K562 (cell line): ENCODE results near the gene ZFP64. TPM values are rescaled to one million over a fixed set of nuclear protein-coding genes. Genes with fewer than 3 reads are reported as not detected.
A peak's percentile ranks its signal among the peaks of the same experiment; 100 is the strongest.

ENCODE experiments used
- ATAC-seq: fragments of 200-7000 bp; cut with Tn5 transposase; 3 replicates; pipeline ENCODE4 v1.9.1; 2020; ENCODE audit warnings: moderate library complexity
- BruUV-seq: library from RNA; stranded (reverse); fragments of 400-500 nt; replicated peaks from 2 replicates; lab custom pipeline; 2021; lab: Mats Ljungman, UMichigan
- CTCF ChIA-PET: fragments of 300-600 bp; formaldehyde crosslinking; extraction: SDS; loops from one replicate; lab custom pipeline; 2021; ENCODE audit warnings: low intra/inter-chr PET ratio; lab: Yijun Ruan, JAX
- POLR2A ChIA-PET: fragments of 300-600, 350-650 bp; sonication (Branson Sonifier 250); formaldehyde crosslinking; extraction: SDS; loops from one replicate; lab custom pipeline; 2021; ENCODE audit warnings: antibody characterized with exemption, inconsistent platforms; lab: Yijun Ruan, JAX
- DNase-seq, 4 experiments: peaks; one replicate each; pipeline versions ENCODE4 v3.0.0 to v3.0.0-alpha.2; 2011 to 2018; ENCODE audit warnings: low spot score in 3 of 4, mixed read lengths in 3 of 4; ENCODE audit errors: extremely low read depth in 1 of 4
- FAIRE-seq: peaks from 2 replicates; lab custom pipeline; 2011; peaks lifted over from hg19 to GRCh38; lab: Jason Lieb, UNC
- H2AFZ ChIP-seq: 2 replicates; pipeline ENCODE4 v1.6.0; 2011; ENCODE audit warnings: low read depth, low read length, control low read depth, inconsistent platforms
- H3K27ac ChIP-seq: fragments of 200-600 bp; 3 replicates; pipeline ENCODE4 v1.8.0; 2011; ENCODE audit warnings: low read depth, mild to moderate bottlenecking, control low read depth, inconsistent platforms, low read length, moderate library complexity, mixed read lengths; ENCODE audit errors: extremely low read depth
- H3K27me3 ChIP-seq, 2 experiments: fragments of 300-600 bp in 1 of 2; 2 replicates in 1 of 2; 3 replicates in 1 of 2; pipeline versions ENCODE4 v1.6.0 to v1.8.0; 2011; ENCODE audit warnings: inconsistent platforms in 2 of 2, low read length in 2 of 2, mild to moderate bottlenecking in 1 of 2, mixed read lengths in 1 of 2, moderate library complexity in 1 of 2; ENCODE audit not compliant: control insufficient read depth in 2 of 2, insufficient read depth in 2 of 2
- H3K36me3 ChIP-seq: fragments of 300-600 bp; 3 replicates; pipeline ENCODE4 v1.8.0; 2011; ENCODE audit warnings: mild to moderate bottlenecking, low read length, inconsistent platforms; ENCODE audit not compliant: control insufficient read depth, insufficient read depth
- H3K4me1 ChIP-seq, 2 experiments: fragments of 200-600 bp in 1 of 2; replicated peaks in 1 of 2; 2 replicates in 1 of 2; 3 replicates in 1 of 2; pipeline versions ENCODE4 v1.5.1 to v1.8.0; 2011; ENCODE audit warnings: inconsistent platforms in 2 of 2, low read length in 2 of 2, mild to moderate bottlenecking in 1 of 2, mixed read lengths in 1 of 2, moderate library complexity in 1 of 2; ENCODE audit not compliant: control insufficient read depth in 2 of 2, insufficient read depth in 2 of 2
- H3K4me2 ChIP-seq: 2 replicates; pipeline ENCODE4 v1.6.1; 2011; ENCODE audit warnings: low read length, control low read depth, inconsistent platforms, mixed read lengths; ENCODE audit not compliant: insufficient read depth
- H3K4me3 ChIP-seq: fragments of 200-600 bp; sonication (generic), shearing (Covaris generic); 2 replicates; pipeline ENCODE4 v1.5.1; 2016; ENCODE audit warnings: control low read depth, inconsistent platforms
- H3K79me2 ChIP-seq: fragments of 200-600 bp; 3 replicates; pipeline ENCODE4 v1.8.0; 2011; ENCODE audit warnings: low read length, inconsistent platforms; ENCODE audit not compliant: control insufficient read depth, insufficient read depth
- H3K9ac ChIP-seq, 2 experiments: 2 replicates each; pipeline versions ENCODE4 v1.6.0 to v1.6.1; 2011; ENCODE audit warnings: low read depth in 2 of 2, low read length in 2 of 2, control low read depth in 1 of 2, inconsistent platforms in 1 of 2, mild to moderate bottlenecking in 1 of 2, mixed read lengths in 1 of 2; ENCODE audit not compliant: insufficient read depth in 1 of 2
- H3K9me1 ChIP-seq: one replicate; pipeline ENCODE4 v1.6.0; 2011; ENCODE audit warnings: inconsistent platforms, mild to moderate bottlenecking, low read length, moderate library complexity; ENCODE audit not compliant: control insufficient read depth, insufficient read depth
- H3K9me3 ChIP-seq: replicated peaks from 2 replicates; pipeline ENCODE4 v1.5.1; 2011; ENCODE audit warnings: low read depth, low read length, inconsistent platforms; ENCODE audit not compliant: control insufficient read depth, insufficient read depth
- H4K20me1 ChIP-seq: replicated peaks from 2 replicates; pipeline ENCODE4 v1.6.1; 2011; ENCODE audit warnings: low read length, inconsistent platforms, mixed read lengths; ENCODE audit not compliant: control insufficient read depth, insufficient read depth
- C11orf30 ChIP-seq: fragments of 450-650 bp; IDR thresholded peaks from 2 replicates; pipeline ENCODE4 v1.6.1; 2016; ENCODE audit warnings: low read depth, mild to moderate bottlenecking
- CHCHD3 ChIP-seq: fragments of 250-450 bp; sonication (Bioruptor Pico); IDR thresholded peaks from 2 replicates; pipeline ENCODE4 v2.1.2; 2022; ENCODE audit warnings: mild to moderate bottlenecking
- CREB1 ChIP-seq, 2 experiments: sonication (generic) in 1 of 2; formaldehyde crosslinking in 1 of 2; IDR thresholded peaks; 2 replicates each; pipeline versions ENCODE4 v1.6.1 to v1.8.0; 2012 to 2022; ENCODE audit warnings: inconsistent platforms in 1 of 2, mild to moderate bottlenecking in 1 of 2, missing genetic modification reagents in 1 of 2, moderate library complexity in 1 of 2
- MAFF ChIP-seq: IDR thresholded peaks from 2 replicates; pipeline ENCODE4 v1.6.1; 2012; ENCODE audit warnings: low read length, improper control_type of control experiment
- MAFG ChIP-seq: fragments of 450-650 bp; conservative IDR thresholded peaks from 2 replicates; pipeline ENCODE4 v1.6.1; 2016; ENCODE audit warnings: missing genetic modification characterization, missing compliant biosample characterization
- MAFK ChIP-seq: IDR thresholded peaks from 2 replicates; pipeline ENCODE4 v1.6.1; 2011; ENCODE audit warnings: low read length, improper control_type of control experiment
- ZNF316 ChIP-seq: fragments of 450-650 bp; IDR thresholded peaks from 2 replicates; pipeline ENCODE4 v1.6.1; 2016
- ZNF75A ChIP-seq: fragments of 450-650 bp; formaldehyde crosslinking; IDR thresholded peaks from 2 replicates; pipeline ENCODE4 v1.4.0; 2020; ENCODE audit warnings: mild to moderate bottlenecking
- WGBS: fragments of 100-300 bp; shearing (Covaris generic); methylation state at CpG from one replicate; pipeline ENCODE4 v1.1.6; 2016; ENCODE audit warnings: low coverage, mixed read lengths; ENCODE audit not compliant: insufficient coverage; ENCODE audit errors: missing lambda C conversion rate; 5-methylcytosine and 5-hydroxymethylcytosine counted together
- in situ Hi-C: fragments of 300-500 bp; cut with MboI; formaldehyde crosslinking; loops from 4 replicates; pipeline ENCODE4 v1.15.0; 2018; ENCODE audit warnings: inconsistent platforms, mixed read lengths
- intact Hi-C: fragments of 100-400 bp; cut with micrococcal nuclease; formaldehyde crosslinking; loops from 2 replicates; pipeline ENCODE4 v1.14.2; 2022
- polyA plus RNA-seq, 8 experiments: library from polyadenylated mRNA; depleted of rRNA in 4 of 8; stranded (reverse) in 5 of 8; unstranded in 3 of 8; fragments of >200 nt; fragmentation: Nextera tagmentation in 2 of 8; fragmentation: Illumina TruSeq in 1 of 8; extraction: Ambion mirVana in 2 of 8; extraction: Trizol in 1 of 8; gene quantifications; 2 replicates each; pipeline versions ENCODE4 v1.2.1 to v1.2.3, GENCODE V29; 2011 to 2014; ENCODE audit warnings: inconsistent platforms in 1 of 8, missing spikeins in 1 of 8
- total RNA-seq, 7 experiments: library from RNA; depleted of rRNA in 6 of 7; stranded (reverse); fragments of >200 nt in 6 of 7; fragmentation: Illumina TruSeq in 2 of 7; extraction: Trizol in 2 of 7; gene quantifications; 2 replicates each; pipeline versions ENCODE4 v1.2.1 to v1.2.3, GENCODE V29; 2011 to 2021; ENCODE audit warnings: low replicate concordance in 1 of 7

ZFP64 gene
- total and polyA plus RNA-seq, 9 of the 15 experiments (the other 6 are each of a cell fraction or from before 2014, with no cell fraction given), result 1.4 to 13.4 (median 7.0) TPM

DNA sequence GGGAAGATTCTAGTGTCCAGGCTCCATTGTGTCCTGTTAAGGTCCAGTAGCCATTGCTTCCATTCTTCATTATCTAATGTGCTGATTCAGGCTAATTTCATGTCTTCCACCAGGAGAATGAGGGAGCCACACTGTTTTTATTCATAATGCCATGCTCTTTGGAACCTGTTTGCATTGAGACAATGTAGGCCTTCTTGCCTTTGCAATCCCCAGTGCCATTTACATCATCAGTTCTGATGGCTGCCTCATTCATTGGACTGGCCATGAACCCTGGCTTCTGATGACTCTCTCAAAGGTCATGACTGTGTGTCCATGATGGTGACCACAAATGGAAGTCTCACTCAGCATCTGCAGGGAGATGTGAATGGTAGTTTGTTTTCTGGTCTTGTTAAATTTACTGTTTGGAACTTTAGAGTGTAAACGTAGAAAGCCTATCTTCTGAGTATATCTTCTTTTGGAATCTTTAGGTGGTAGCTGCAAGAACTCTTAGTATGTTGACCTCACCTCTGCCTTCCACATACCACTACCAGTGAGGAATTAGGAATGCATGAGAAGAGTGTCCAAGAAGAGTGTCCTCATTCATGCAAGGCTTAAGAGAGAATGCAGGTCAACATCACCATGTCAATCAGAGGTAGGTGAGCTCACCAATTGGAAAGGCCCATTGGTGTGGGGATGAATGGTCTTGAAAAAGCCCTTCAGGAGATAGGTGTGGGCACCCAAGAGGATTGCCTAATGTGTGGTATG is 42.9 kb upstream of the ZFP64 start:
- Histone ChIP-seq H4K20me1 (no peaks in the 10 kb centered on the region), H3K9me3 (no peaks in the 10 kb centered on the region), H2AFZ (no peak overlapping the region), H3K4me1 (no peaks in the 10 kb centered on the region), H3K36me3 (no peaks in the 10 kb centered on the region; the same call in 2 of the 3 replicates), H3K4me3 (no peak overlapping the region), H3K9ac (no peak overlapping the region), H3K27ac (no peak overlapping the region), H3K79me2 (no peaks in the 10 kb centered on the region), H3K9me1 (no peaks in the 10 kb centered on the region), H3K4me2 (no peak overlapping the region), H3K27me3 (no peaks in the 10 kb centered on the region)
- WGBS, result 15% methylated on average over 1 of the region's 1 CpG
- in situ Hi-C loops, result no loop called here
- intact Hi-C loops, result no loop called here
- TF ChIP-seq CHCHD3 (CRISPR knock-in tag) (no peak), MAFK (peak; percentile 32; the same call in 1 of the 2 replicates), ZNF316 (peak; percentile 69), MAFG (tag) (peak; percentile 56; the same call in 1 of the 2 replicates), C11orf30 (peak; percentile 47; the same call in 1 of the 2 replicates), CREB1 (IDR thresholded peaks at IDR 0.05) (no peak), CREB1 (CRISPR knock-in tag; IDR thresholded peaks at IDR 0.05) (no peak), ZNF75A (CRISPR knock-in tag) (no peak), MAFF (peak; percentile 51; the same call in 1 of the 2 replicates)
- FAIRE-seq (no peak), ATAC-seq (no peak), DNase-seq (no peak)
- BruUV-seq, result no TSS peak
- ChIA-PET POLR2A (no interaction called here), CTCF (no interaction called here)
